ENCODE results near the gene APOA4. TPM values are rescaled to one million over a fixed set of nuclear protein-coding genes. Genes with fewer than 3 reads are reported as not detected.
A peak's percentile ranks its signal among the peaks of the same experiment; 100 is the strongest.

The APOA4 gene
- polyA plus RNA-seq, 1 of the 3 experiments (the other 2 are of a cell fraction), result not detected

DNA sequence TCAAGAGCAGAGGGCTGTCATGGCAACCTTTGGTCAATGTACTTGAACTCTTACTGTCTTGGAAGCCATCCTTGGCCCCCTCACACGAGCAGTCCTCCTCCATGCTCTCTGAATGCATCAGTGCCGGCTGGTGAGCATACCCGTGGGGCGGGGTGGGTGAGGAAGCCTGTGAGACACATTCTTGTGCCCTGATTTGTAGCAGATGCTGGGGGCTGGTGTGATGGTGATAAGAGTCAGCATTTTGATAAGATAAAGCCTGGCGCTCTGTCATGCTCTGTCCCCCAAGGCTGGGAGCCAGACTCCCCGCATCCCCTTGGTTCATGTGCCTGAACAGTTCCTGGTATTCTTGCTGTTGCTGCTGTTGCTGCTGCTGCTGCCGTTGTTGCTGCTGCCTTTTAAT is 34.8 kb upstream of the APOA4 start (continued):
- TF ChIP-seq PBX3 (IDR thresholded peaks at IDR 0.05) (peak; percentile 33; the same call in 1 of the 2 replicates), MEF2A (IDR thresholded peaks at IDR 0.05; ENCODE audit: borderline replicate concordance, low read depth) (no peak), RCOR1 (IDR thresholded peaks at IDR 0.05; ENCODE audit: low read length) (peak; percentile 99), SMC3 (IDR thresholded peaks at IDR 0.05; ENCODE audit: low read depth, low read length) (no peak), GABPA (IDR thresholded peaks at IDR 0.05; ENCODE audit: low read depth) (no peak), FOSL2 (IDR thresholded peaks at IDR 0.05; ENCODE audit: borderline replicate concordance, low read depth) (no peak), NRF1 (IDR thresholded peaks at IDR 0.05; ENCODE audit: low read depth, low read length) (no peak), FOXJ3 (CRISPR knock-in tag; IDR thresholded peaks at IDR 0.05) (peak; percentile 92), TAF1 (IDR thresholded peaks at IDR 0.05; ENCODE audit: borderline replicate concordance, low read depth, low read length) (no peak), EP300 (IDR thresholded peaks at IDR 0.05; ENCODE audit: borderline replicate concordance in 1 of 2, low read depth in 1 of 2, low read length in 1 of 2) (peak in 1 of 2 experiments; percentile 98; a peak in 2 of 4 replicates), JUND (IDR thresholded peaks at IDR 0.05) (no peak), RFX5 (IDR thresholded peaks at IDR 0.05; ENCODE audit: low read length) (no peak), IRF3 (IDR thresholded peaks at IDR 0.05; ENCODE audit: low read depth, low read length) (no peak), ELF1 (IDR thresholded peaks at IDR 0.05) (no peak), RAD21 (IDR thresholded peaks at IDR 0.05; ENCODE audit: low read length) (peak; percentile 14; the same call in 1 of the 2 replicates), TEAD4 (IDR thresholded peaks at IDR 0.05; ENCODE audit: borderline replicate concordance, insufficient read depth) (no peak), POLR2AphosphoS5 (IDR thresholded peaks at IDR 0.05; ENCODE audit: low read depth, low read length) (0 out of 2 replicates have a peak, but pooled peaks have one; percentile 13), NFIC (IDR thresholded peaks at IDR 0.05; ENCODE audit: borderline replicate concordance) (no peak), MAX (IDR thresholded peaks at IDR 0.05; ENCODE audit: low read depth) (no peak)
- TF ChIP-seq, protein P1, sequence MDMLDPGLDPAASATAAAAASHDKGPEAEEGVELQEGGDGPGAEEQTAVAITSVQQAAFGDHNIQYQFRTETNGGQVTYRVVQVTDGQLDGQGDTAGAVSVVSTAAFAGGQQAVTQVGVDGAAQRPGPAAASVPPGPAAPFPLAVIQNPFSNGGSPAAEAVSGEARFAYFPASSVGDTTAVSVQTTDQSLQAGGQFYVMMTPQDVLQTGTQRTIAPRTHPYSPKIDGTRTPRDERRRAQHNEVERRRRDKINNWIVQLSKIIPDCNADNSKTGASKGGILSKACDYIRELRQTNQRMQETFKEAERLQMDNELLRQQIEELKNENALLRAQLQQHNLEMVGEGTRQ (IDR thresholded peaks at IDR 0.05; ENCODE audit: borderline replicate concordance, low read depth, low read length), result no peak
- TF ChIP-seq, protein P2, sequence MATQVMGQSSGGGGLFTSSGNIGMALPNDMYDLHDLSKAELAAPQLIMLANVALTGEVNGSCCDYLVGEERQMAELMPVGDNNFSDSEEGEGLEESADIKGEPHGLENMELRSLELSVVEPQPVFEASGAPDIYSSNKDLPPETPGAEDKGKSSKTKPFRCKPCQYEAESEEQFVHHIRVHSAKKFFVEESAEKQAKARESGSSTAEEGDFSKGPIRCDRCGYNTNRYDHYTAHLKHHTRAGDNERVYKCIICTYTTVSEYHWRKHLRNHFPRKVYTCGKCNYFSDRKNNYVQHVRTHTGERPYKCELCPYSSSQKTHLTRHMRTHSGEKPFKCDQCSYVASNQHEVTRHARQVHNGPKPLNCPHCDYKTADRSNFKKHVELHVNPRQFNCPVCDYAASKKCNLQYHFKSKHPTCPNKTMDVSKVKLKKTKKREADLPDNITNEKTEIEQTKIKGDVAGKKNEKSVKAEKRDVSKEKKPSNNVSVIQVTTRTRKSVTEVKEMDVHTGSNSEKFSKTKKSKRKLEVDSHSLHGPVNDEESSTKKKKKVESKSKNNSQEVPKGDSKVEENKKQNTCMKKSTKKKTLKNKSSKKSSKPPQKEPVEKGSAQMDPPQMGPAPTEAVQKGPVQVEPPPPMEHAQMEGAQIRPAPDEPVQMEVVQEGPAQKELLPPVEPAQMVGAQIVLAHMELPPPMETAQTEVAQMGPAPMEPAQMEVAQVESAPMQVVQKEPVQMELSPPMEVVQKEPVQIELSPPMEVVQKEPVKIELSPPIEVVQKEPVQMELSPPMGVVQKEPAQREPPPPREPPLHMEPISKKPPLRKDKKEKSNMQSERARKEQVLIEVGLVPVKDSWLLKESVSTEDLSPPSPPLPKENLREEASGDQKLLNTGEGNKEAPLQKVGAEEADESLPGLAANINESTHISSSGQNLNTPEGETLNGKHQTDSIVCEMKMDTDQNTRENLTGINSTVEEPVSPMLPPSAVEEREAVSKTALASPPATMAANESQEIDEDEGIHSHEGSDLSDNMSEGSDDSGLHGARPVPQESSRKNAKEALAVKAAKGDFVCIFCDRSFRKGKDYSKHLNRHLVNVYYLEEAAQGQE (IDR thresholded peaks at IDR 0.05; ENCODE audit: low read depth, low read length), result no peak

All from SK-N-SH (cell line).